MCF 10A (cell line): ENCODE results near the gene MBOAT2. TPM values are rescaled to one million over a fixed set of nuclear protein-coding genes. Genes with fewer than 3 reads are reported as not detected.

Experiments used
- BruUV-seq: library from RNA; stranded (reverse); fragments of 400-500 nt; replicated peaks from 2 replicates; lab custom pipeline; 2021; lab: Mats Ljungman, UMichigan
- CTCF ChIA-PET: fragments of 300-600 bp; sonication (Branson Sonifier 250); formaldehyde crosslinking; extraction: SDS; loops from one replicate; lab custom pipeline; 2021; ENCODE audit warnings: antibody characterized with exemption, inconsistent platforms; lab: Yijun Ruan, JAX
- POLR2A ChIA-PET: fragments of 300-600, 350-650 bp; sonication (Branson Sonifier 250); formaldehyde crosslinking; extraction: SDS; loops from one replicate; lab custom pipeline; 2020; ENCODE audit warnings: antibody characterized with exemption, inconsistent platforms; lab: Yijun Ruan, JAX
- DNase-seq: peaks from one replicate; pipeline ENCODE4 v3.0.0-alpha.2; 2018; ENCODE audit not compliant: unreplicated experiment
- H3K27ac Mint-ChIP-seq: one replicate; pipeline ENCODE4 v1.8.0; 2022; ENCODE audit warnings: mild to moderate bottlenecking, low read depth, mixed read lengths; ENCODE audit not compliant: unreplicated experiment
- H3K27me3 Mint-ChIP-seq: one replicate; pipeline ENCODE4 v1.8.0; 2022; ENCODE audit warnings: mixed read lengths; ENCODE audit not compliant: insufficient read depth, unreplicated experiment
- H3K36me3 Mint-ChIP-seq: one replicate; pipeline ENCODE4 v1.8.0; 2022; ENCODE audit warnings: mild to moderate bottlenecking, moderate library complexity, mixed read lengths; ENCODE audit not compliant: insufficient read depth, unreplicated experiment
- H3K4me1 Mint-ChIP-seq: one replicate; pipeline ENCODE4 v1.8.0; 2022; ENCODE audit warnings: mixed read lengths; ENCODE audit not compliant: insufficient read depth, unreplicated experiment
- H3K4me3 Mint-ChIP-seq: one replicate; pipeline ENCODE4 v1.8.0; 2022; ENCODE audit warnings: mild to moderate bottlenecking, moderate library complexity, mixed read lengths; ENCODE audit not compliant: unreplicated experiment
- H3K9me3 Mint-ChIP-seq: one replicate; pipeline ENCODE4 v1.8.0; 2022; ENCODE audit warnings: mixed read lengths; ENCODE audit not compliant: unreplicated experiment
- CTCF ChIP-seq: fragments of 200-600 bp; IDR thresholded peaks from one replicate; pipeline ENCODE4 v1.8.0; 2022; ENCODE audit warnings: antibody characterized with exemption, mild to moderate bottlenecking; ENCODE audit not compliant: unreplicated experiment
- intact Hi-C: fragments of 100-400 bp; cut with micrococcal nuclease; formaldehyde crosslinking; loops from 2 replicates; pipeline ENCODE4 v1.14.1; 2022
- total RNA-seq: library from RNA; stranded (reverse); gene quantifications from 2 replicates; pipeline ENCODE4 v1.2.3, GENCODE V29; 2022

Gene MBOAT2
- total RNA-seq, 1 experiment from 2014 or later, result 34.7 TPM

GRCh38 chr2:8929128-8929527 is 74.4 kb downstream of the MBOAT2 start:
- no peaks in the 10 kb centered on the region for H3K27me3 Mint-ChIP-seq
- no peak overlapping the region for H3K4me3 Mint-ChIP-seq
- H3K4me1 Mint-ChIP-seq, result peaks cover 5% of the 10 kb centered on the region
- DNase-seq, result no peak
- no peak for TF ChIP-seq CTCF
- ChIA-PET CTCF (interaction anchor here (0.8 kb wide), 1 partner anchor 8 kb away, joined by 5 read pairs; no protein-coding TSS in a partner anchor), POLR2A (no interaction called here)
- no peak overlapping the region for H3K27ac Mint-ChIP-seq
- H3K36me3 Mint-ChIP-seq, result peaks cover 19% of the 10 kb centered on the region
- no peaks in the 10 kb centered on the region for H3K9me3 Mint-ChIP-seq
- intact Hi-C loops, result no loop called here
- no TSS peak for BruUV-seq

- H3K4me3 Mint-ChIP-seq, result no peak overlapping the region
- peaks cover 5% of the 10 kb centered on the region for H3K4me1 Mint-ChIP-seq
- intact Hi-C loops, result no loop called here
- CTCF ChIA-PET, result no interaction called here
- no peak overlapping the region for H3K27ac Mint-ChIP-seq
- H3K36me3 Mint-ChIP-seq, result peaks cover 11% of the 10 kb centered on the region
- H3K27me3 Mint-ChIP-seq, result no peaks in the 10 kb centered on the region
- POLR2A ChIA-PET, result no interaction called here
- H3K9me3 Mint-ChIP-seq, result no peaks in the 10 kb centered on the region
- no TSS peak for BruUV-seq
- no peak for TF ChIP-seq CTCF
- DNase-seq, result no peak
These were observed 75.7 kb downstream of the MBOAT2 start for GRCh38 chr2:8927510-8928455.

DNA sequence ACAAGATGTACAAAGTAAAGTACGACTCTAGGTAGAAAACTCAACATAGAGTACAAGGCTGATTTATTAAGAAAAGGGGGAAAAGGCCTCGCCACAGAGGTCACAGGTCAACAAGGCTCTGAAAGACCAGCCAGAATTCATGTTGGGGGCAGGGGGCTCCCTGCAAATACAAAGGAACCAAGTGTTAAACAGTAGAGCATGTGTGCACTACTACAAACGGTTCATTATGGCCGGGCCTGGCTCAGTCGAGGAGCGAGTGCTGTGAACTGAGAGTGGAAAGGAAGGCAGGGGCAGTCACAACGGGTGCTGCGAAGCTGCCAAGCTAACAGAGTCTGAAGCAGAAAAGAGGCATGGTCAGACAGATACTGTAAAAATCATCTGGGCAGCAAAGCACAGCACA is 77.1 kb downstream of the MBOAT2 start:
- Mint-ChIP-seq H3K4me1 (peaks cover 5% of the 10 kb centered on the region), H3K9me3 (no peaks in the 10 kb centered on the region), H3K4me3 (no peak overlapping the region), H3K27ac (peak overlapping the region; percentile 36), H3K36me3 (peaks cover 11% of the 10 kb centered on the region), H3K27me3 (no peaks in the 10 kb centered on the region)
- CTCF ChIA-PET, result interaction anchor here (0.5 to 0.6 kb wide), 4 partner anchors 90 to 275 kb away, joined by 3 read pairs; no protein-coding TSS in a partner anchor
- no TSS peak for BruUV-seq
- no peak for TF ChIP-seq CTCF
- no peak for DNase-seq
- POLR2A ChIA-PET, result no interaction called here
- intact Hi-C loops, result no loop called here

DNA sequence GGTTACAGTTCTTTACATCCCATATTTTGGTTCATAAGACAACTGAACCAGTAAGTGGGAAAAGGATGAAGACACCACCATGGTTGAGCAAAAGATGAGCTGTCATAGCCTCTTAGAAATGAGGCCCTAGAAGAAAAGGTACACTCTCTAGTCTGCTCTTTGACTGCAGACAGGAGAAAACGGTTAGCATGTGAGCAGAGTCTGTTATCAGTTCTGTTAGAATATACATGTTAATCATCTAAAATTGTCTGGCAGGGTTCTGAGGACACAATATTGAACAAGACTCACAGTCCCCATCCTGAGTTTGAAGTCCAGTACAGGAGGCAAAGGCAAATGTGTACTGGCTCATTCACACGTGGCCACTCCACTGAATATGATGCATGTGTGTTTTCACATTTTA is 78.1 kb downstream of the MBOAT2 start:
- Mint-ChIP-seq H3K9me3 (no peaks in the 10 kb centered on the region), H3K4me3 (no peak overlapping the region), H3K4me1 (peaks cover 5% of the 10 kb centered on the region), H3K27me3 (no peaks in the 10 kb centered on the region), H3K36me3 (peaks cover 11% of the 10 kb centered on the region), H3K27ac (peak overlapping the region; percentile 36)
- TF ChIP-seq CTCF, result no peak
- ChIA-PET POLR2A (no interaction called here), CTCF (interaction anchor here (0.6 kb wide), 2 partner anchors 17 to 243 kb away, joined by 3 read pairs; no protein-coding TSS in a partner anchor)
- no peak for DNase-seq
- no TSS peak for BruUV-seq
- intact Hi-C loops, result no loop called here
